Central memory CD4-positive, alpha-beta T cell (primary cell): ENCODE measurements around the gene FGF9.

ENCODE experiments used
- DNase-seq: peaks from one replicate; pipeline ENCODE4 v3.0.0; 2022

The FGF9 gene

DNA sequence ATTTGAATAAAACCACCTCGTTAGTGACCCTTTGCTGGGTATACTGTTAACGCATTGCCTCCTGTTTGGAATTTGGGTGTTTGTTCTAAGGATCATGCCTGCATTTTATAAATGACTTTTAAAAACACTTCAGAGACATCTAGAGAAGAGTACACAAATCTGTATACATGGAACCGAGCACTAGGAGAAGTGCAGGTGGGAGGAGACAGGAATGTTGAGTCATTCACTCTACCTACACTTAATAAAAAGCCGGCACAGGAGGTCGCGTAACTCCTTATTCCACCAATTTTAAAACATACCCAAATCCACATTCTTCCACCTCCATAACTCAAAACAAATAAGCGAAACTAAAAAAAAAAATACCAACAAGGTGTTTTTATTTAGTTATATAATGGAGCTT is 48.6 kb downstream of the FGF9 start:
- no peak for DNase-seq

DNA sequence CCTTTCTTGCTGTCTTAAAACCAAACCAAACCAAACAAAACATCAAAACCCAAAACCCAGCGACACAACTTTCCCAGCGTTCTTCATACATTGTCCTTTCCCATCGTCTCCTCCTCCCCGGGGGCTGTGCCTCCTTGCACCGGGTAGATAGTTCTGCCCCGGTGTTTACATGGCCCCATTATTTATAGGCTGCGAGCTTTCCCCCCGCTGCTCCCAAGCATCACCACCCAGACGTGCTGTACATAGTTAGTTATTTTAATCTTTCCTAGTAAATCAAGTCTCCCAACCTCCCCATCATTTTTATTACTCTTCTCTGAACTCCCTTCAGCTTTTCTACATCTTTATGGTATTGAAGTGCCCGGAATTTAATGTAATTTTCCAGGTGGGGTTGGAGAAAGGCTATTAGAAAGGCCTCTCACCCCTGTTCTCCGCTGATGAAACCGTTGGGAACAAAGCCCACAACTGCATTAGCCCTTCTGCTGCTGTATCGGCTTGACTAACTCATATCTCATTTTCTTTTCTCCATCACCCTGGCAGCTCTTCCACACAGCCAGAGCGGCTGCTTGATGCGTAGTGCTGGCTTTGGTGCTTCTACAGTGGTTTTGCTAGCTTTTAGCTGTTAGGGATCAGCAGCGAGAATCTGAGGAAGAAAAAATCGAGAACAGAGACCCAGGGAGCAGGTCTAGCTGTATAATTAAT is 53.1 kb downstream of the FGF9 start:
- DNase-seq: no peak

DNA sequence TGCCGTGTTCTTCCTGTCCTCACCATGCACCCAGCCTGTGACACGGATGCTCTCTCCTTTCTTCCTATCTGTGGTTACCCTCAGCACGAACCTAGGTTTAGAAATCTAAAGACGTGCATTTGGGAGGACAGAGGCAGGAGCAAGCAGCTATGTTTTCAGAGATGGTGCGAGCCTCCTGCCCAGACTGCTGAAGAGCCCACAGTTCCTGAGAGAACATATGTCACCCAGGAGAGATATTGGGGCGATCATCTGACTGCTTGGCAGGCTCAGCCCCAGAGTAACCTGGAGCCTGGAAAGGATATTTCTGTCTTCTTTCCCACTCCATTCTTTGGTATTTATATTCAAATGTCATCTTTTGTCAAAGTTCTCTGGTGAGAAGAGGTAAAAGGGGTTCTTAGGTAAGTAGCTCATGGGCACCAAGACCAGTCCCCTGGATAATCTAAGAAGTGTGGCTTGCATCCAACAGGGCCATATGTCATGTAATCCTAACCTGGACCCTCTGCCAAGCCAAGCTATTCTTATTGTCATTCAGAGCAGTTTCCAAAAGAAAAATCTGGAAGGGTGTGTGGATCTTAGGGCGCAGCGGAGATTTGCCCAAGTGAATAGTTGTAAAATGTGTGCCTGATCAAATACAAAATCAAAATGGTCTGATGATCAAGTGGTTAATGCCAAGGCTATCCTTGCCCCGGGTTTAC is 59.5 kb downstream of the FGF9 start:
- DNase-seq: no peak

DNA sequence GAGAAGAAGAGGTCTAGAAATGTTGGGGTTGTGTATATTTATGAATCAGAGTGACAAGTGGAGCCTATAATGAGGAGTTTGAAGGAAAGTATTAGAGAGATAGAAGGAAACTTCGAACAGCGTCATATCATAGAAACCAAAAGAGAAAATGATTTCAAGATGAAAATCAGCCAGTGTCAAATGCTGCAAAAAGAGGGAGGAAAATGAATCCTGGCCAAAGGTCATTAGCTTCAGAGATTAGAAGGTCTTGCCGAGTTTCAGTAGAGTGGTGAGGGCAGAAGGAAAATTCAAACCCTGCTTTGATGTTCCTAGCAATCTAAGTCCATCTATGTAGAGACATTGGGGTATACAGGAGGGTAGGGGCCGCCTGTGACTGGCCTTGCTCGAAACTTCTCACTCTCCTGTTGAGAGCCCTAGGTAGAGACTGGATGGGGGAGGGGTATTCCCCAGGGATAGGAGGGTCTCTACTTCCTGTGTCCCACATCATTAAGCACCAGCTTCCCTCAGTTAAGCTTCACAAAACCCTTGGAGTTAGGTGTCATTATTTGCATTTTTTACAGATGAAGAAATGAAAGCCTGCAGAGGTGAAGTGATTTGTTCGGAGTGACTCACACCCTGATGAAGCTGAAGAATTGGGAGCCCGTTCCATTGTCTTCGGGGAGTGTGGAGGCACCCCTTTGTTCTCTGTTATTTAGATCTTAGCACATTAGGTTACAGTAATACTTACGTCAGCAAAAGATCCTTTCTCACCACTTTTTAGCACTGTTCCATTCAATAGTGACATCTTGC is 62.8 kb downstream of the FGF9 start:
- no peak for DNase-seq

DNA sequence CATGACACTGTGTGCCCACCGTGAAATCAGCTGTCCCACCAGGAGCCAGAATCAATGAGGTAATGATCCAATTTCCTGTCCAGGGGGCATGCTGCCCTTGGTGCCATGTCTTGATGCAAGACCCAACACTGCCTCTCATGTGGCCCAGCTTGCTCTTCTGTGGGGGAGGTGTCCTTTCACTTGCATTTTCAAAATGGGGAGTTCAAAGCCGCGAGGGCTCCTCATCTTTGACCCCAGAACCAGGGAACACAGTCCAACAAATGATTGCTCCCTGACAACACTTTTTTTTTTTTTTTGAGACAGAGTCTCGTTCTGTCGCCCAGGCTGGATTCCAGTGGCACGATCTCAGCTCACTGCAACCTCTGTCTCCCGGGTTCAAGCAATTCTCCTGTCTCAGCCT is 64.1 kb downstream of the FGF9 start:
- no peak for DNase-seq

DNA sequence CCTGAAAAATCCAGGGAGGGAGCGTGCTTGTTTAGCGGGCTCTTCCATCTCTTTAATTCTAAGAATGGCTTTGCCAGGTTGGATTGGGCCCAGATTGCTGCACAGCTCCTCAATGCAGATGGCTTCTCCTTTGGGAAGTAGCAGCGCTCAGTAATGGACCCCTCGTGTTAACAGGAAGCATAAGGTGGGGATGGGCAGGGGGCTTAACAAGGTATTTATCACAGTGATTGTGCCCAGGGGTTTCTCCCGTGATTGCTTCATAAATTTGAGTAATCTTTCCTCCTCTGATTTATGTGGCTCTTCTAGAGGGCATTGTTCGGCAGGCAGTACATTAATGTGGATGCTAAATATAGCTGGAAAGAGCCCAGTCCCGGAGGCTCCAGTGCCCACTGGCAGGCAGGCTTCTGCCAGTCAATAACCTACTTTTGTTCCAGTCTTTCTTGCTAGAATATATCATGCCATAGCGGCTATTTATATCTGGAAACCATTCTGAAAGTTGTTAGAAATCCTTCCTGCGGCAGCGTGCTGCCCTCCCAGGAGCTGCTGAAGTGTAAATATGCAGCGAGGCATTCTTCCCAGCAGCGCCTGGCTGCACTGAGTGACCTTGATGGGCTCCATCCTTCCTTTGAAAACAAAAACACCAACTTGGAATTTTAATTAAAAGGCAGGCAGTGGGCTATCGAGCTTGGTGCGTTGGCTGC is 65.0 kb downstream of the FGF9 start:
- DNase-seq: no peak

DNA sequence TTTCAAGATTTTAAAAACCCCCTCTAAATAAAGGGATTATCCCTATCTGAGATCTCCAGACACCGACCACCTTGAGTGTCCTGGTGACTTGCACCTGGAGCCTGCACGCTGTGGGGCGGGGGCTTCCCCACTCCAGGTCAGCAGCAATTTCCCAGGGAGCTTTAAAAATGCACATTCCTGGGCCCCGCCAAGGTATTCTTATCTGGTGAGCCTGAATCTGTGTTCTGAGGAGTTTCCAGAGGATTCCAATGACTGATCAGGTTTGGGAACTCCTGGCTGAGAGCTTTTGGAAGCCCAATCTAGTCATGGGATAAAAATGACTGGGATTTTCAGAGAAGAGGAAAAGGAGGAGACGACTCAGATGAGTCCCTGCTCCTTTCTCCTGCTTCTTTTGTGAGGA is 66.1 kb downstream of the FGF9 start:
- DNase-seq: no peak

DNA sequence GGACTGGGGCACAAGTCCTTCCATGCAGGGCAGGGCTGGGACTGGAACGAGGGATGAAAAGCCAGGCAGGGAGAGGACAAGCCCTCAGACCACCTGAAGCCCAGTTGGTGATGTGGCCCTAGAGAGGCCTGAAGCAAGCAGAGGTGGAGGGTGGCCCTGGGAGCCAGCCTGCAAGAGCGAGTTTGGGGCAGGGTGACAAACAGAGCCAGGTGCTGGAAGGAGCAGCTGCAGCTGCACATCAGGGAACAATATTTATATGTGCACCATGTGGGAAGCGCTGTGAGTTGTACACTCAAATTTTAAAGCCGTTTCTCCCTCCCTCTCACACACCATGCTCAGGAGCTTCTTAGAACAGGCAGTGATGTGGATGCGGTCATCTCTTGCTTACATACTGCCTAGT is 67.8 kb downstream of the FGF9 start:
- no peak for DNase-seq

DNA sequence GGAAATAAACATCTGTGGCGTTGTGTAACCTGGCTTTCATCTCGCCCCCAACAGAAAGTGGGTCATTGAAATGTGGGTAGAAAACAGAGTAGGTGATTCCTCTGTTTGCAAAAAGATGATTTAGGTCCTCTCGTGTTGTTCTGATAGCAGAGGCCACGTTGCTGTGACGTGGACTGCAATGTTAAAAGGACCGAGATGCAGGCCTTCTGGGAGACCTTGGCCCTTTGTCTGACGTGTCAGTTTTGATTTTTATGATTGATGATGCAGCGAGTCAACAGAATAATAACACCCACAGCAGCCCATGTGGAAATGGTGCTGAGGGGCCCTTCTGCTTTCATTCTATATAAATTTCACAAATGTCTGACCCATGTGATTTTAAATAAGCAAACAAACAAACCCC is 68.9 kb downstream of the FGF9 start:
- DNase-seq: no peak

DNA sequence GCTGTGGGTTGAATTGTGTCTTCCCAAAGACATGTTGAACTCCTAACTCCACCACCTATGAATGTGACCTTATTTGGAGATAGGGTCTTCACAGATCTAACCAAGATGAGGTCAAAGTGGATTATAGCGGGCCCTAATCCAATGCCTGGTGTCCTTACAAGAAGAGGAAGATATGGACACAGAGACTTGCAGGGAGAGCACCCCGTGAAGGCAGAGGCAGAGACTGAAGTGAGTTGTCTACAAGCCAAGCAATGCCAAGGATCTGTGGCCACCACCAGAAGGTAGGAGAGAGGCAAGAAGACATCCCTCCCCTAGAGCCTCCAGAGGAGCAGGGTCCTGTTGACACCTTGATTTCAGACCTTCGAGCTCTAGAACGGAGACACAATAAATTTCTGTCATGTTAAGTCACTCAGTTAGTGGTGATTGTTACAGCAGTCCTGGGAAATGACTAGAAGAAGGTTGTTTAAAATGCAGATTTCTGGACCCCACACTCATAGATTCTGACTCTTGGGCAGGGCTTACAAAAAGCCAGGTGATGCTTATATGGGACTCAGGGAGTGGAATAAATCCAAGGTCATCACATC is 70.6 kb downstream of the FGF9 start:
- DNase-seq: no peak

DNA sequence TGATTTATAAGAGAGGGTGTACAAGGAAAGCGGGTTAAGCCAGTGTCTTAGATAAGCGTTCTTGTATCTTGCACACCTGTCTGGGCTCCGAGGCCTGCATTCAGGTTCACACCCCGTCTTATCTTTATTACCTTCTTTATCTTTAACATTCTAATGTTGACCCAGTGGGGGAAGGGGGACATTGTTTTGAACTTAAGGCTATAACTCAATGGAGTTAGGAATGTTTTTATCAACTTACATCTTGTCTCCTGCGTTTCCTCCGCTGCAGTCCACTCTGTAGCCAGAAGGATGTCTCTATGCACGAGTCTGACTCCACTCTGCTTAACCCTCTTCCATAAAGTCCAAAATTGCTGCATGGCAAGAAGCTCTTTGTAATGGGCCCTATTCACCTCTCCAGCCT is 71.2 kb downstream of the FGF9 start:
- DNase-seq: no peak

DNA sequence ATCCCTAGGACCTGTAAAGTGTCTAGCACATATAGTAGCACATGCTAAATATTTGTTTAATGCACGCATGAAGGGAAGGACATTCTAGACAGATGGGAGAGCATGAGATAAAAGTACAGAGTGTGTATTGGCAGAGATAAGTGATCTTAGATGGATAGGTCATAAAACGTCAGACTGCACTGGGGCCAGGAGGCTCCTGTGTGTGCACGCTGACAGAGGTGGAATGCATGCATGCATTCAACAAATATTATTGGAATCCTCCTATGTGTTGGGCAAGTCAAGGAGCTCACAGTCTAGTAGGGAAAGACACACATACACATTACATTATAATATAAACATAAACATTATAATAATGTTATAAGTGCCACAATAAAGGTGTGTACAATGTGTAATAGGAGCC is 73.3 kb downstream of the FGF9 start:
- no peak for DNase-seq

DNA sequence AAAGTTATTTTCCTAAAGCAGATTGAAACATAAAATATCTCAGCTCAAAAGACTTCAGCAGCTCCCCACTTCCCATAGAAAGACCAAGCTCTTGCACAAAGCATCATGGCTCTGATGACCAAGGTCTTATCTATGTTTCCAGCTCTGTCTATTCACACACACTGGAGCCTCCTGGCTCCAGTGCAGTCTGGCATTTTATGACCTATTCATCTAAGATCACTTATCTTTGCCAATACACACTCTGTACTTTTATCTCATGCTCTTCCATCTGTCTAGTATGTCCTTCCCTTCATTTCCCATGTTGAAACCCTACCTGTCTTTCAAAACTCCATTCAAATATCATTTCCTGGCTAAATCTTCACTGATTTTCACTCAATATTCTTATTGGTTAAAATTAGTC is 74.4 kb downstream of the FGF9 start:
- DNase-seq: no peak

DNA sequence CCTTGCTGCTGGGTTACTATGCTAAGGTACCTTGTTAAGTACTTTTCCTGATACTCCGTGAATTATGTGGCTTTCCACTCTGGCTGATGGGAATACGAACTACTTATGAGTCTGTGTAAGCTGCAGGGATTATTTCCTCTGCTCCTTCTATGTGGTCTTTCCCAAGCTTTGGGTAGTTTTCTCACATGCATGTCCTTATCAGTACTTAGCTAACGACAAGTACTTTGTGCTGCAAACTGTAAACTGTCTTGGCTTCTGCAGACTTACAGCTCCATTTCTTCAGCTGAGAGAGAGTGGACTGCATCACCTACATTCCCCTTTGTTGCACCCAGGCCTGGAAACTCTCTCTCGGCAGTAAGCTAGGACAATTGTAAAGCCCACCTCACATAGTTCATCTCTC is 76.6 kb downstream of the FGF9 start:
- no peak for DNase-seq

DNA sequence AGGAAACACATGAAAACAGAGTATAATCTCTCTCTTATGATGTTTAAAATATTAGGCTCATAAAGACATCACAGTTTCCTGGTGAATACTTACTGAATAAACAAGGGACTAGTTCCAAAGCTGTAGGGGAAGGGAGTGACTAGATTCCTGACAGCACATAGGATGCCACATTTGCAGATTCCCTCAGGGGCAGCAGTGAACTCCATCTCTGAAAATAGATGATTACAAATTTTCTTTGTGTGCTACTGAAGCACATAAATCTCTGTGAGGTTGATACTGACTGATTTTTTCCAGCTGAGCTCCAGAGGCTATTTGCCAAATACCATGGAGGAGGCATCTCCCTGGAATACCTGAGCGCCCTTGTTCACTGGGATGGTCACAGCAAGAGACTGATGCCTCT is 77.3 kb downstream of the FGF9 start:
- DNase-seq: no peak

DNA sequence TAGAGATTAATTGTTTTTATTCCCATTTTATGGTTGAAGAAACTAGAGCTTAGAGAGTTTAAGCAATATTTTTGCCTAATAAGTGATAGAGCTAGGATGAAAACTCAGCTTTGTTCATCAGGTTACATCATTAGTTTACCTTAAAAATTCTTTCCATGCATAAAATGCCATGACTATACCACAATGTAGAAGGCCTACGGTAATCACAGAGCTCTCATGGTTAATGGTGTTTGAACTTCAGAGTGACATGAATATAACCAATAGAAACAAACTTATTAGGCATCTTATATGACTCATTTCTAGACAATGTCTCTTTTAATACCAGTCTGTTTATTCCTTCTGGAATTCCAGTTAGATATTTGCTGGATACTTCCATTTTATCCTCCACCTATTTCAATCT is 78.5 kb downstream of the FGF9 start:
- DNase-seq: no peak

DNA sequence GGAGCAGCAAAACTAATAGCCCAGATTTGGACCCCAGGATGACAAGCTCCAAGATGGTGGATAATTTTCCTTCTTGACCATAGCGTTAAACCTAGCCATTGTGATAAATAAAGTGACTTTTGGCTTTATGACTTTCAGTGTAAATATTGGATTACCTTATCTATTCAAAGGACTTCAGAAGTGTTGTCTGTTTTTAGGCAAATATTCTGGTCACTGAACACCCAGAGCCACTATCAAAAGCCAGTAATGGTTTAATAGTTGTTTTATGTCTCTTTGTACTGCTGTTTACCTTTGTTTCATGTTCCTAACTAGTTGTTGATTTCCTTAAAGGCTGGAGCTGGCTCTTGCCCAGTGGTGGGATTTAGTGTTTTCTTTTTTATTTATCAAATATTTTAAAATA is 81.6 kb downstream of the FGF9 start:
- DNase-seq: no peak

DNA sequence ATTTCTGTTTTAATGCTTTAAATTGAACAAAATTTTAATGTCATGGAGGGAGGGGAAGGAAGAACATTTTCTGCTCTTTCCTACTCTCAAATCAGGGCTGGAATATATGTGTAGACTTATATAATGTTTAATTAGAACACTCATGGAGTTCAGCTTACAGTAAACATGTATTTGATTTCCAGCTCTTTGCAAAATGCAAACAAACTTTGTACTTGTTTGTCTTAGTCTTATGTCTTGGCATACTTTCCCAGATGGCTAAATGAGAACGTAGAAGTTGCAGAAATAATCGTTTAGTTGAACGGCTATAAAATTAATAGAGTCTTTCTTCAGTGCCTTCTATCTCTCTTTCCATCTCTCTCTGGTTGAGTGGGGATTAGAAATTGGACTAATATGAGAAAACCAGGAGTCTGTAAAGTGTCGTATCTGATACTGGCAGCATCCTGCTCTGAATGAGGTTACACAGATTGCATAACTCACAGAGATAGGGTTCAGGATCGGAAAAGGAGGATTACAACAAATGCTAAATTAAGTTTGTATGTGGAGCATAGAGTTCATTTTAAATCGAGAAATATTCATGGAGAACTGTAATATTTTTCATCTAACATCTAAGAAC is 82.3 kb downstream of the FGF9 start:
- no peak for DNase-seq
